ENCODE measurements around the gene USP46.
A peak's percentile ranks its signal among the peaks of the same experiment; 100 is the strongest.

Gene USP46

GRCh38 chr4:52568351-52568750, 90.8 kb downstream of the USP46 start:
- no peak for DNase-seq

GRCh38 chr4:52566136-52567031, 92.7 kb downstream of the USP46 start:
- no peak for DNase-seq

- DNase-seq = no peak
Observed at GRCh38 chr4:52560844-52561280, 98.2 kb downstream of the USP46 start.

GRCh38 chr4:52555356-52555716, 103.8 kb downstream of the USP46 start:
- no peak for DNase-seq

- DNase-seq = no peak
Observed at GRCh38 chr4:52554612-52555355, 104.3 kb downstream of the USP46 start.

- DNase-seq = no peak
Observed at GRCh38 chr4:52552778-52553177, 106.3 kb downstream of the USP46 start.

- DNase-seq = no peak
Observed at GRCh38 chr4:52551487-52551886, 107.6 kb downstream of the USP46 start.

GRCh38 chr4:52550186-52550585, 108.9 kb downstream of the USP46 start:
- no peak for DNase-seq

- no peak for DNase-seq
Observed at GRCh38 chr4:52548818-52549570, 110.1 kb downstream of the USP46 start.

GRCh38 chr4:52546449-52546848, 112.7 kb downstream of the USP46 start:
- DNase-seq = no peak

GRCh38 chr4:52545099-52546069, 113.7 kb downstream of the USP46 start:
- peak; percentile 73 to 75 for DNase-seq
